HepG2 (cell line): ENCODE results near the gene CTRL. TPM values are rescaled to one million over a fixed set of nuclear protein-coding genes. Genes with fewer than 3 reads are reported as not detected.

Experiments
- ATM ChIP-seq: fragments of 450-650 bp; IDR thresholded peaks from 2 replicates; pipeline ENCODE4 v1.7.1; 2017; ENCODE audit warnings: mild to moderate bottlenecking, borderline replicate concordance
- FOXJ3 ChIP-seq: sonication (generic); formaldehyde crosslinking; IDR thresholded peaks from 2 replicates; pipeline ENCODE4 v1.4.0; 2020; ENCODE audit warnings: missing genetic modification reagents, mild to moderate bottlenecking, borderline replicate concordance
- FOXP4 ChIP-seq: sonication (generic); formaldehyde crosslinking; IDR thresholded peaks from 2 replicates; pipeline ENCODE4 v1.4.0; 2020; ENCODE audit warnings: missing genetic modification reagents
- GABPA ChIP-seq, 2 experiments: IDR thresholded peaks; 2 replicates each; pipeline ENCODE4 v1.6.1; 2011 to 2016; ENCODE audit warnings: low read depth in 2 of 2, low read length in 1 of 2, missing biosample characterization in 1 of 2, missing genetic modification characterization in 1 of 2
- HDAC2 ChIP-seq: sonication (generic); formaldehyde crosslinking; IDR thresholded peaks from 2 replicates; pipeline ENCODE4 v1.4.0; 2020; ENCODE audit warnings: missing genetic modification reagents
- HMG20A ChIP-seq: IDR thresholded peaks from 2 replicates; pipeline ENCODE4 v1.6.1; 2016; ENCODE audit warnings: borderline replicate concordance
- JUNB ChIP-seq: sonication (generic); formaldehyde crosslinking; IDR thresholded peaks from 2 replicates; pipeline ENCODE4 v1.8.0; 2022; ENCODE audit warnings: missing genetic modification reagents, mild to moderate bottlenecking, borderline replicate concordance
- KAT8 ChIP-seq: IDR thresholded peaks from 2 replicates; pipeline ENCODE4 v1.6.1; 2016; ENCODE audit warnings: missing genetic modification reagents, missing compliant biosample characterization
- MBD4 ChIP-seq: IDR thresholded peaks from 2 replicates; pipeline ENCODE4 v1.6.1; 2012; ENCODE audit warnings: low read length, inconsistent platforms, borderline replicate concordance
- NFYB ChIP-seq: sonication (generic); formaldehyde crosslinking; IDR thresholded peaks from 2 replicates; pipeline ENCODE4 v1.4.0; 2020; ENCODE audit warnings: missing genetic modification reagents
- PRPF4 ChIP-seq: fragments of 200-400 bp; formaldehyde crosslinking; IDR thresholded peaks from 2 replicates; pipeline ENCODE4 v1.6.1; 2016; ENCODE audit warnings: low read length, low read depth; ENCODE audit not compliant: poor library complexity, severe bottlenecking
- SNAPC5 ChIP-seq: sonication (generic); formaldehyde crosslinking; IDR thresholded peaks from 2 replicates; pipeline ENCODE4 v1.8.1; 2023; ENCODE audit warnings: mild to moderate bottlenecking, missing genetic modification reagents, borderline replicate concordance
- ZBTB10 ChIP-seq: sonication (generic); formaldehyde crosslinking; IDR thresholded peaks from 2 replicates; pipeline ENCODE4 v1.4.0; 2020; ENCODE audit warnings: missing genetic modification reagents, borderline replicate concordance
- ZEB1 ChIP-seq: IDR thresholded peaks from 2 replicates; pipeline ENCODE4 v1.6.1; 2012; ENCODE audit warnings: mild to moderate bottlenecking, low read depth, inconsistent platforms; ENCODE audit not compliant: insufficient replicate concordance
- ZFP41 ChIP-seq: sonication (generic); formaldehyde crosslinking; IDR thresholded peaks from 2 replicates; pipeline ENCODE4 v1.4.0; 2020; ENCODE audit warnings: mild to moderate bottlenecking, missing genetic modification reagents, borderline replicate concordance
- ZNF101 ChIP-seq: sonication (generic); formaldehyde crosslinking; IDR thresholded peaks from 2 replicates; pipeline ENCODE4 v1.4.0; 2020; ENCODE audit warnings: mild to moderate bottlenecking, low read depth, missing genetic modification reagents, borderline replicate concordance
- ZNF160 ChIP-seq: sonication (generic); formaldehyde crosslinking; IDR thresholded peaks from 2 replicates; pipeline ENCODE4 v1.8.0; 2022; ENCODE audit warnings: mild to moderate bottlenecking, inconsistent platforms, missing genetic modification reagents
- ZNF468 ChIP-seq: sonication (generic); formaldehyde crosslinking; IDR thresholded peaks from 2 replicates; pipeline ENCODE4 v1.8.0; 2022; ENCODE audit warnings: mild to moderate bottlenecking, moderate library complexity, missing genetic modification reagents
- ZNF484 ChIP-seq: sonication (generic); formaldehyde crosslinking; IDR thresholded peaks from 2 replicates; pipeline ENCODE4 v1.5.1; 2020; ENCODE audit warnings: mild to moderate bottlenecking, low read depth, missing genetic modification reagents, borderline replicate concordance
- ZNF549 ChIP-seq: sonication (generic); formaldehyde crosslinking; IDR thresholded peaks from 2 replicates; pipeline ENCODE4 v1.5.0; 2020; ENCODE audit warnings: missing genetic modification reagents
- ZNF629 ChIP-seq: sonication (generic); formaldehyde crosslinking; conservative IDR thresholded peaks from 2 replicates; pipeline ENCODE4 v1.5.0; 2020; ENCODE audit warnings: missing genetic modification reagents
- ZNF713 ChIP-seq: sonication (generic); formaldehyde crosslinking; IDR thresholded peaks from 2 replicates; pipeline ENCODE4 v1.4.0; 2020; ENCODE audit warnings: mild to moderate bottlenecking, missing genetic modification reagents
- polyA plus RNA-seq, 8 experiments: library from polyadenylated mRNA; depleted of rRNA in 3 of 8; stranded (reverse) in 7 of 8; unstranded in 1 of 8; fragments of >200 nt; fragmentation: Illumina TruSeq in 4 of 8; extraction: Trizol in 4 of 8; gene quantifications; 2 replicates each; pipeline versions ENCODE4 v1.2.1 to v1.2.3, GENCODE V29; 2011 to 2016; ENCODE audit warnings: low read depth in 4 of 8, missing spikeins in 1 of 8, mixed read lengths in 1 of 8; ENCODE audit not compliant: insufficient read depth in 1 of 8
- total RNA-seq, 5 experiments: library from RNA; depleted of rRNA; stranded (reverse); fragments of >200 nt; fragmentation: Illumina TruSeq; extraction: Trizol; gene quantifications; 2 replicates each; pipeline ENCODE4 v1.2.3, GENCODE V29; 2016; ENCODE audit warnings: low read depth in 1 of 5
- TF ChIP-seq, protein P1 (sequence below): sonication (generic); formaldehyde crosslinking; IDR thresholded peaks from 2 replicates; pipeline ENCODE4 v1.5.1; 2020; ENCODE audit warnings: missing genetic modification reagents, mild to moderate bottlenecking, borderline replicate concordance

CTRL gene
- total and polyA plus RNA-seq, 2 of the 13 experiments (the other 11 are each of a cell fraction or from before 2014, with no cell fraction given): 1.9 to 2.7 TPM

DNA sequence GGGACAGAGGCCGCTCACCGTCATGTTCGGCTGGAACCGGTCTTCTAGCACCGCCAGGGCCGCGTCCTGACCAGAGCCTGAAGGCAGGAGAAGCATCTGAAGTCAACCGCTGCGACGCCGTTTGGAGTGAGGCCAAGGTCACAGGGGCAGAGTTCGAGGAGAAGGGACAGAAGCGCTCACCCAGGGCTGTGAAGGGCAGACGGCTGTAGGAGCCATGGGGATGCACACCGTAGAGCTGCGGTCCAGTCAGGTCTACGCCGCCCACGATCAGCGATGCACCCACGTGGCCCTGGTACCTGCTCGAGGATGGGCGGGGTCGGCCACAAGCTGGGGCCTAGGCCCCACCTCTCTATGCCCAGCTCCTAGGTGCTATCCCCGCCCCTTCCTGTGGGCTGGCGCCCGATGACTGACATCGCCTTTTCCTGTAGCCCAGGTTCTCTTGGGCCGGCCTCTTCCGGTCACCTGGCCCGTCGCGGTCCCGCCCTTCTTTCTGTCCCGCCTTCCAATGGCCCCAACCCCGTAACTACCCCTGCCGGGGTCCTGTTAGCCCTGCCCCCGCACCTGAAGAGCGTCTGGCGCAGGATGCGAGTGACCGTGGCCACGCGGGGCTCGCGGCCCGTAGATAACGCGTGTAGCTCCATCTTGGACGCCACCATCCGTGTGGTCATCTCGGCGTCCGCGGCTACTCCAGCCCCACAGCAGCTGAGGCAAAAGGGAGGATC is 3.9 kb upstream of the CTRL start (continued):
- TF ChIP-seq FOXP4 (CRISPR knock-in tag) (peak; percentile 9; the same call in 1 of the 2 replicates), JUNB (no peak), ATM (no peak), HDAC2 (CRISPR knock-in tag) (0 out of 2 replicates have a peak, but pooled peaks have one; percentile 47), ZFP41 (peak; percentile 72), ZNF549 (CRISPR knock-in tag) (no peak), ZNF484 (CRISPR knock-in tag) (0 out of 2 replicates have a peak, but pooled peaks have one; percentile 56), MBD4 (no peak), ZNF160 (CRISPR knock-in tag) (peak; percentile 88), ZNF101 (CRISPR knock-in tag) (0 out of 2 replicates have a peak, but pooled peaks have one; percentile 48), HMG20A (CRISPR knock-in tag) (no peak), KAT8 (CRISPR knock-in tag) (peak; percentile 74), ZEB1 (no peak), ZNF713 (CRISPR knock-in tag) (no peak), FOXJ3 (peak; percentile 44; the same call in 1 of the 2 replicates), ZNF629 (CRISPR knock-in tag) (0 out of 2 replicates have a peak, but pooled peaks have one; percentile 29), ZBTB10 (CRISPR knock-in tag) (peak; percentile 82), PRPF4 (no peak), GABPA (IDR thresholded peaks at IDR 0.05; ENCODE audit: low read depth, low read length) (no peak), GABPA (CRISPR knock-in tag; IDR thresholded peaks at IDR 0.05; ENCODE audit: low read depth) (peak; percentile 97), SNAPC5 (CRISPR knock-in tag) (0 out of 2 replicates have a peak, but pooled peaks have one; percentile 63), ZNF468 (no peak), NFYB (CRISPR knock-in tag) (peak; percentile 75)
- TF ChIP-seq, protein P1, sequence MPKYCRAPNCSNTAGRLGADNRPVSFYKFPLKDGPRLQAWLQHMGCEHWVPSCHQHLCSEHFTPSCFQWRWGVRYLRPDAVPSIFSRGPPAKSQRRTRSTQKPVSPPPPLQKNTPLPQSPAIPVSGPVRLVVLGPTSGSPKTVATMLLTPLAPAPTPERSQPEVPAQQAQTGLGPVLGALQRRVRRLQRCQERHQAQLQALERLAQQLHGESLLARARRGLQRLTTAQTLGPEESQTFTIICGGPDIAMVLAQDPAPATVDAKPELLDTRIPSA (CRISPR knock-in tag): peak; percentile 82; the same call in 1 of the 2 replicates
